ENCODE results near the gene THRB. TPM values are rescaled to one million over a fixed set of nuclear protein-coding genes. Genes with fewer than 3 reads are reported as not detected.

Gene THRB
- total RNA-seq, 1 donor from 2014 or later: 3.1 TPM

GRCh38 chr3:24505691-24506550, 11.3 kb upstream of the THRB start:
- Histone ChIP-seq H3K36me3 (ENCODE audit: control insufficient read depth, insufficient read depth, low read length) (no peaks in the 10 kb centered on the region), H3K4me3 (ENCODE audit: low read depth, low read length) (no peak overlapping the region), H3K27me3 (ENCODE audit: control insufficient read depth, insufficient read depth, low read length) (no peaks in the 10 kb centered on the region)
- no peak for DNase-seq (ENCODE audit: low read depth)
- TF ChIP-seq CTCF (IDR thresholded peaks at IDR 0.05; ENCODE audit: insufficient read depth, low read length, poor library complexity, severe bottlenecking): no peak

- Histone ChIP-seq H3K36me3 (ENCODE audit: control insufficient read depth, insufficient read depth, low read length) (no peaks in the 10 kb centered on the region), H3K27me3 (ENCODE audit: control insufficient read depth, insufficient read depth, low read length) (no peaks in the 10 kb centered on the region), H3K4me3 (ENCODE audit: low read depth, low read length) (no peak overlapping the region)
- DNase-seq (ENCODE audit: low read depth): no peak
- TF ChIP-seq CTCF (IDR thresholded peaks at IDR 0.05; ENCODE audit: insufficient read depth, low read length, poor library complexity, severe bottlenecking): no peak
These were observed 10.1 kb upstream of the THRB start for GRCh38 chr3:24504772-24505171.

- DNase-seq (ENCODE audit: low read depth): no peak
- H3K27me3 ChIP-seq (ENCODE audit: control insufficient read depth, insufficient read depth, low read length): no peaks in the 10 kb centered on the region
- no peaks in the 10 kb centered on the region for H3K36me3 ChIP-seq (ENCODE audit: control insufficient read depth, insufficient read depth, low read length)
- H3K4me3 ChIP-seq (ENCODE audit: low read depth, low read length): no peak overlapping the region
- no peak for TF ChIP-seq CTCF (IDR thresholded peaks at IDR 0.05; ENCODE audit: insufficient read depth, low read length, poor library complexity, severe bottlenecking)
These were observed 9.0 kb upstream of the THRB start for GRCh38 chr3:24503616-24504113.

GRCh38 chr3:24502690-24503089, 8.0 kb upstream of the THRB start:
- TF ChIP-seq CTCF (IDR thresholded peaks at IDR 0.05; ENCODE audit: insufficient read depth, low read length, poor library complexity, severe bottlenecking): no peak
- Histone ChIP-seq H3K4me3 (ENCODE audit: low read depth, low read length) (no peak overlapping the region), H3K36me3 (ENCODE audit: control insufficient read depth, insufficient read depth, low read length) (no peaks in the 10 kb centered on the region), H3K27me3 (ENCODE audit: control insufficient read depth, insufficient read depth, low read length) (no peaks in the 10 kb centered on the region)
- DNase-seq (ENCODE audit: low read depth): no peak

GRCh38 chr3:24500806-24501205, 6.2 kb upstream of the THRB start:
- no peaks in the 10 kb centered on the region for H3K27me3 ChIP-seq (ENCODE audit: control insufficient read depth, insufficient read depth, low read length)
- no peak overlapping the region for H3K4me3 ChIP-seq (ENCODE audit: low read depth, low read length)
- no peak for DNase-seq (ENCODE audit: low read depth)
- H3K36me3 ChIP-seq (ENCODE audit: control insufficient read depth, insufficient read depth, low read length): no peaks in the 10 kb centered on the region
- TF ChIP-seq CTCF (IDR thresholded peaks at IDR 0.05; ENCODE audit: insufficient read depth, low read length, poor library complexity, severe bottlenecking): no peak
